HepG2 (cell line): ENCODE measurements around the gene MFSD2A.

ENCODE experiments used
- CTCF ChIP-seq: sonication (generic); formaldehyde crosslinking; IDR thresholded peaks from 2 replicates; pipeline ENCODE4 v1.5.0; 2020; ENCODE audit warnings: mild to moderate bottlenecking, missing genetic modification reagents, moderate library complexity
- HHEX ChIP-seq: IDR thresholded peaks from 2 replicates; pipeline ENCODE4 v1.6.1; 2016; ENCODE audit warnings: control low read depth
- KDM4B ChIP-seq: sonication (generic); formaldehyde crosslinking; IDR thresholded peaks from 2 replicates; pipeline ENCODE4 v1.4.0; 2020; ENCODE audit warnings: missing genetic modification reagents
- MAFF ChIP-seq: IDR thresholded peaks from 2 replicates; pipeline ENCODE4 v1.6.1; 2011; ENCODE audit warnings: low read depth, low read length, improper control_type of control experiment
- SALL2 ChIP-seq: sonication (generic); formaldehyde crosslinking; IDR thresholded peaks from 2 replicates; pipeline ENCODE4 v1.8.1; 2023; ENCODE audit warnings: mild to moderate bottlenecking, missing genetic modification reagents, inconsistent platforms
- SETDB1 ChIP-seq: sonication (generic); formaldehyde crosslinking; IDR thresholded peaks from 2 replicates; pipeline ENCODE4 v1.5.1; 2020; ENCODE audit warnings: missing genetic modification reagents, mild to moderate bottlenecking, borderline replicate concordance
- WIZ ChIP-seq: sonication (generic); formaldehyde crosslinking; IDR thresholded peaks from 2 replicates; pipeline ENCODE4 v1.5.1; 2020; ENCODE audit warnings: mild to moderate bottlenecking, missing genetic modification reagents
- ZFP36 ChIP-seq: fragments of 150-350 bp; IDR thresholded peaks from 2 replicates; pipeline ENCODE4 v1.6.1; 2018; ENCODE audit warnings: borderline replicate concordance, low read length, low read depth; ENCODE audit not compliant: partially characterized antibody
- ZNF883 ChIP-seq: sonication (generic); formaldehyde crosslinking; IDR thresholded peaks from 2 replicates; pipeline ENCODE4 v1.5.1; 2020; ENCODE audit warnings: mild to moderate bottlenecking, missing genetic modification reagents; ENCODE audit errors: not compliant biosample characterization

- no peak for TF ChIP-seq SETDB1 (CRISPR knock-in tag)
- no peak for TF ChIP-seq SALL2 (CRISPR knock-in tag)
- no peak for TF ChIP-seq CTCF (CRISPR knock-in tag)
- TF ChIP-seq MAFF, result no peak
- TF ChIP-seq KDM4B, result no peak
- TF ChIP-seq HHEX (CRISPR knock-in tag), result no peak
- TF ChIP-seq WIZ, result no peak
- TF ChIP-seq ZFP36, result no peak
- TF ChIP-seq ZNF883 (CRISPR knock-in tag), result no peak
These were observed 21.8 kb downstream of the MFSD2A start for GRCh38 chr1:39976732-39977131.
